ENCODE measurements around the gene GLUD1.
"Not testable (repeated sequence)": the region's sequence is repeated elsewhere in the genome, so short reads cannot be mapped to it uniquely, and the experiment has no call there.

Gene GLUD1

GRCh38 chr10:87014986-87015716 lies 79.5 kb downstream of the GLUD1 start:
- H3K36me3 ChIP-seq; H3K4me1 ChIP-seq; H3K4me3 ChIP-seq; intact Hi-C loops (cut with DNase I; ENCODE audit: low total_unique reads); H3K27me3 ChIP-seq; H3K27ac ChIP-seq; H3K9me3 ChIP-seq; DNase-seq: not testable (repeated sequence)

- H3K9me3 ChIP-seq; H3K27ac ChIP-seq; H3K4me3 ChIP-seq; DNase-seq; H3K4me1 ChIP-seq; H3K27me3 ChIP-seq; intact Hi-C loops (cut with DNase I; ENCODE audit: low total_unique reads): not testable (repeated sequence)
- peaks cover 16 to 20% (median 19%) of the 10 kb centered on the region in 3 donors for H3K36me3 ChIP-seq
Measured at GRCh38 chr10:87013528-87013927, 81.1 kb downstream of the GLUD1 start.

DNA sequence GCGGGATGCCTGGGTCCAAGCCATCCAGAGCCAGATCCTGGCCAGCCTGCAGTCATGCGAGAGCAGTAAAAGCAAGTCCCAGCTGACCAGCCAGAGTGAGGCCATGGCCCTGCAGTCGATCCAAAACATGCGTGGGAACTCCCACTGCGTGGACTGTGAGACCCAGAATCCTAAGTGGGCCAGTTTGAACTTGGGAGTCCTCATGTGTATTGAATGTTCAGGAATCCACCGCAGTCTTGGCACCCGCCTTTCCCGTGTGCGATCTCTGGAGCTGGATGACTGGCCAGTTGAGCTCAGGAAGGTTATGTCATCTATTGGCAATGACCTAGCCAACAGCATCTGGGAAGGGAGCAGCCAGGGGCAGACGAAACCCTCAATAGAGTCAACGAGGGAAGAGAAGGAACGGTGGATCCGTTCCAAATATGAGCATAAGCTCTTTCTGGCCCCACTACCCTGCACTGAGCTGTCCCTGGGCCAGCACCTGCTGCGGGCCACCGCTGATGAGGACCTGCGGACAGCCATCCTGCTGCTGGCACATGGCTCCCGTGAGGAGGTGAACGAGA lies 85.4 kb downstream of the GLUD1 start:
- H3K27ac ChIP-seq; H3K27me3 ChIP-seq; intact Hi-C loops (cut with DNase I; ENCODE audit: low total_unique reads); H3K9me3 ChIP-seq; DNase-seq; H3K4me1 ChIP-seq; H3K4me3 ChIP-seq: not testable (repeated sequence)
- peaks cover 20 to 28% (median 24%) of the 10 kb centered on the region in 3 donors for H3K36me3 ChIP-seq

DNA sequence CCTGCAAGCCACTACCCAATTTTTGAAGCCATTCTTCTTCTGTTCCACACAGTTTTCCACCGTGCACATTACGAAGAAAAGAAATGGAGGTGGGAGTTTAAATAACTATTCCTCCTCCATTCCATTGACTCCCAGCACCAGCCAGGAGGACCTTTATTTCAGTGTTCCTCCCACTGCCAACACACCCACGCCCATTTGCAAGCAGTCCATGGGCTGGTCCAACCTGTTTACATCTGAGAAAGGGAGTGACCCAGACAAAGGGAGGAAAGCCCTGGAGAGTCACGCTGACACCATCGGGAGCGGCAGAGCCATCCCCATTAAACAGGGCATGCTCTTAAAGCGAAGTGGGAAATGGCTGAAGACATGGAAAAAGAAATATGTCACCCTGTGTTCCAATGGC lies 86.3 kb downstream of the GLUD1 start:
- H3K27me3 ChIP-seq; intact Hi-C loops (cut with DNase I; ENCODE audit: low total_unique reads); H3K4me1 ChIP-seq; H3K27ac ChIP-seq; DNase-seq; H3K9me3 ChIP-seq; H3K4me3 ChIP-seq: not testable (repeated sequence)
- peaks cover 20 to 30% (median 28%) of the 10 kb centered on the region in 3 donors for H3K36me3 ChIP-seq

DNA sequence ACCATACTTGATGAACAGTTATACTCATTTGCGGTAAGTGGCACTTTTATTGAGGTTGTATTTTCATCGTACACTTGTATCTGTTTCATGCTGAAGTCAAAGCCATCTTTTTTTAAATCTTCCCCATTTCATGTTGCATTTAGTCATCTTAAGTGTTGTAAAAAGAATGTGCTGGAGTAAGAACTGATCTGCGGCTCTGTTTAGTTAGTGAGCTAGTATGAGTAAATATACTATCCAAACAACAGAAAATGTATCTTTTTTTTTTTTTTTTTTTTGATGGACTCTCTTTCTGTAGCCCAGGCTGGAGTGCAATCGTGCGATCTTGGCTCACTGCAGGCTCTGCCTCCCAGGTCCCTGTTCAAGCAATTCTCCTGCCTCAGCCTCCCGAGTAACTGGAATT lies 87.0 kb downstream of the GLUD1 start:
- intact Hi-C loops (cut with DNase I; ENCODE audit: low total_unique reads); H3K27me3 ChIP-seq; DNase-seq; H3K4me1 ChIP-seq; H3K9me3 ChIP-seq; H3K4me3 ChIP-seq; H3K27ac ChIP-seq: not testable (repeated sequence)
- peaks cover 26 to 30% (median 28%) of the 10 kb centered on the region in 3 donors for H3K36me3 ChIP-seq

GRCh38 chr10:87007124-87007523 lies 87.5 kb downstream of the GLUD1 start:
- H3K9me3 ChIP-seq; DNase-seq; intact Hi-C loops (cut with DNase I; ENCODE audit: low total_unique reads); H3K4me3 ChIP-seq; H3K27me3 ChIP-seq; H3K27ac ChIP-seq; H3K4me1 ChIP-seq: not testable (repeated sequence)
- peaks cover 28 to 31% (median 28%) of the 10 kb centered on the region in 3 donors for H3K36me3 ChIP-seq

DNA sequence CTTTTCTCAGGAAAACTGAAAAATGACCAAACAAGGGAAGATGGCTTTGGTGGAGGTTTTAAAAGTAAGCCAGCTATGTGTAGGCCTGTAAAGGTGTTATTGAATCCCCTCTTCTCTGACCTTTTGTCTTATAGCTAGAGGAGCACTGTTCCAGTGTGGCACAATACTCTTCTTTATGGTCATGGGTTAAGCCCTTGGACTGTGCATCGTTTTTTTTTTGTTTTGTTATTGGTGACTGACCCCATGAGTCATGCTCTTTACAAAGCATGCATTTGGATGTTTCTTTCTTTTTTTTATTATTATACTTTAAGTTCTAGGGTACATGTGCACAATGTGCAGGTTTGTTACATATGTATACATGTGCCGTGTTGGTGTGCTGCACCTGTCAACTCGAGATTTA lies 94.2 kb downstream of the GLUD1 start:
- no peaks in the 10 kb centered on the region for H3K9me3 ChIP-seq
- peaks cover 32 to 51% (median 43%) of the 10 kb centered on the region in 3 donors for H3K36me3 ChIP-seq
- no peaks in the 10 kb centered on the region for H3K27me3 ChIP-seq
- no peak for DNase-seq
- TF ChIP-seq, protein P1, sequence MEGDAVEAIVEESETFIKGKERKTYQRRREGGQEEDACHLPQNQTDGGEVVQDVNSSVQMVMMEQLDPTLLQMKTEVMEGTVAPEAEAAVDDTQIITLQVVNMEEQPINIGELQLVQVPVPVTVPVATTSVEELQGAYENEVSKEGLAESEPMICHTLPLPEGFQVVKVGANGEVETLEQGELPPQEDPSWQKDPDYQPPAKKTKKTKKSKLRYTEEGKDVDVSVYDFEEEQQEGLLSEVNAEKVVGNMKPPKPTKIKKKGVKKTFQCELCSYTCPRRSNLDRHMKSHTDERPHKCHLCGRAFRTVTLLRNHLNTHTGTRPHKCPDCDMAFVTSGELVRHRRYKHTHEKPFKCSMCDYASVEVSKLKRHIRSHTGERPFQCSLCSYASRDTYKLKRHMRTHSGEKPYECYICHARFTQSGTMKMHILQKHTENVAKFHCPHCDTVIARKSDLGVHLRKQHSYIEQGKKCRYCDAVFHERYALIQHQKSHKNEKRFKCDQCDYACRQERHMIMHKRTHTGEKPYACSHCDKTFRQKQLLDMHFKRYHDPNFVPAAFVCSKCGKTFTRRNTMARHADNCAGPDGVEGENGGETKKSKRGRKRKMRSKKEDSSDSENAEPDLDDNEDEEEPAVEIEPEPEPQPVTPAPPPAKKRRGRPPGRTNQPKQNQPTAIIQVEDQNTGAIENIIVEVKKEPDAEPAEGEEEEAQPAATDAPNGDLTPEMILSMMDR (IDR thresholded peaks at IDR 0.05) = no peak
- H3K4me3 ChIP-seq = no peak overlapping the region
- intact Hi-C loops (cut with DNase I; ENCODE audit: low total_unique reads) = no loop called here
- H3K4me1 ChIP-seq = peaks cover 0 to 7% (median 0%) of the 10 kb centered on the region in 4 donors
- no peak overlapping the region for H3K27ac ChIP-seq

All from tibial artery (tissue), 4 donors.